ENCODE measurements around the gene PNCK.

Gene PNCK

GRCh38 chrX:153637121-153638040 is 36.2 kb downstream of the PNCK start:
- no peak for TF ChIP-seq CTCF (IDR thresholded peaks at IDR 0.05; ENCODE audit: insufficient read depth, low read depth, low read length, missing control alignments)
- DNase-seq (ENCODE audit: low read depth), result no peak
- no peak overlapping the region for H3K4me3 ChIP-seq (ENCODE audit: low read depth, low read length)

- no peak for TF ChIP-seq CTCF (IDR thresholded peaks at IDR 0.05; ENCODE audit: insufficient read depth, low read depth, low read length, missing control alignments)
- no peak for DNase-seq (ENCODE audit: low read depth)
Measured at GRCh38 chrX:153636716-153637115, 36.9 kb downstream of the PNCK start.

GRCh38 chrX:153635788-153636668 is 37.6 kb downstream of the PNCK start:
- DNase-seq (ENCODE audit: low read depth), result peak; percentile 19
- peak; percentile 29 for TF ChIP-seq CTCF (IDR thresholded peaks at IDR 0.05; ENCODE audit: insufficient read depth, low read depth, low read length, missing control alignments)
- H3K4me3 ChIP-seq (ENCODE audit: low read depth, low read length), result no peak overlapping the region

More at GRCh38 chrX:153636716-153637115, 36.9 kb downstream of the PNCK start:
- no peak overlapping the region for H3K4me3 ChIP-seq (ENCODE audit: low read depth, low read length)

- no peak for DNase-seq (ENCODE audit: low read depth)
- H3K4me3 ChIP-seq (ENCODE audit: low read depth, low read length), result no peak overlapping the region
- TF ChIP-seq CTCF (IDR thresholded peaks at IDR 0.05; ENCODE audit: insufficient read depth, low read depth, low read length, missing control alignments), result no peak
Measured at GRCh38 chrX:153635388-153635787, 38.2 kb downstream of the PNCK start.

- no peak overlapping the region for H3K4me3 ChIP-seq (ENCODE audit: low read depth, low read length)
- TF ChIP-seq CTCF (IDR thresholded peaks at IDR 0.05; ENCODE audit: insufficient read depth, low read depth, low read length, missing control alignments), result no peak
- DNase-seq (ENCODE audit: low read depth), result no peak
Measured at GRCh38 chrX:153634832-153635231, 38.8 kb downstream of the PNCK start.

- no peak for DNase-seq (ENCODE audit: low read depth)
- H3K4me3 ChIP-seq (ENCODE audit: low read depth, low read length), result no peak overlapping the region
- TF ChIP-seq CTCF (IDR thresholded peaks at IDR 0.05; ENCODE audit: insufficient read depth, low read depth, low read length, missing control alignments), result no peak
Measured at GRCh38 chrX:153634236-153634635, 39.4 kb downstream of the PNCK start.
